Natural killer cell (primary cell): ENCODE results near the gene SCAF11. TPM values are rescaled to one million over a fixed set of nuclear protein-coding genes. Genes with fewer than 3 reads are reported as not detected.

Source experiments
- ATAC-seq, 3 donors: fragments of 150-1000 bp in 2 of 3; fragments of 200-7000 bp in 1 of 3; cut with Tn5 transposase; 1 replicate in 1 of 3; 2 replicates in 2 of 3; pipeline ENCODE4 v1.10.0; 2021; ENCODE audit warnings: mild to moderate bottlenecking in 2 of 3, moderate library complexity in 2 of 3
- DNase-seq, 2 donors: peaks; one replicate each; pipeline versions ENCODE4 v3.0.0 to v3.0.0-alpha.2; 2013 to 2021; ENCODE audit warnings: mixed read lengths in 1 of 2
- H3K27ac ChIP-seq: one replicate; pipeline ENCODE4 v1.5.1; 2013; ENCODE audit warnings: mild to moderate bottlenecking, low read length
- H3K27me3 ChIP-seq: one replicate; pipeline ENCODE4 v1.6.1; 2013; ENCODE audit warnings: low read length; ENCODE audit not compliant: control insufficient read depth, insufficient read depth
- H3K36me3 ChIP-seq: one replicate; pipeline ENCODE4 v1.6.1; 2013; ENCODE audit warnings: low read length; ENCODE audit not compliant: control insufficient read depth, insufficient read depth
- H3K4me1 ChIP-seq: one replicate; pipeline ENCODE4 v1.6.1; 2013; ENCODE audit warnings: low read length; ENCODE audit not compliant: control insufficient read depth, insufficient read depth
- H3K4me3 ChIP-seq: one replicate; pipeline ENCODE4 v1.5.1; 2013; ENCODE audit warnings: low read length
- H3K9me3 ChIP-seq: one replicate; pipeline ENCODE4 v1.6.1; 2013; ENCODE audit warnings: low read length; ENCODE audit not compliant: control insufficient read depth, insufficient read depth
- H3K27ac Mint-ChIP-seq, 2 donors: one replicate each; pipeline ENCODE4 v1.8.0; 2022; ENCODE audit warnings: mild to moderate bottlenecking in 2 of 2, mixed read lengths in 2 of 2, moderate library complexity in 1 of 2
- H3K27me3 Mint-ChIP-seq, 2 donors: one replicate each; pipeline ENCODE4 v1.8.0; 2022; ENCODE audit warnings: low read depth in 2 of 2, mixed read lengths in 2 of 2
- H3K36me3 Mint-ChIP-seq: one replicate; pipeline ENCODE4 v1.8.0; 2022; ENCODE audit warnings: mixed read lengths
- H3K4me1 Mint-ChIP-seq, 2 donors: one replicate each; pipeline ENCODE4 v1.8.0; 2022; ENCODE audit warnings: mixed read lengths in 2 of 2
- H3K4me3 Mint-ChIP-seq: one replicate; pipeline ENCODE4 v1.8.0; 2022; ENCODE audit warnings: mild to moderate bottlenecking, moderate library complexity, mixed read lengths
- H3K9me3 Mint-ChIP-seq, 2 donors: one replicate each; pipeline ENCODE4 v1.8.0; 2022; ENCODE audit warnings: mixed read lengths in 2 of 2
- WGBS: methylation state at CpG from one replicate; pipeline ENCODE4 v1.1.7; 2013; ENCODE audit warnings: missing lambda C conversion rate; ENCODE audit not compliant: insufficient coverage; 5-methylcytosine and 5-hydroxymethylcytosine counted together
- intact Hi-C: fragments of 100-400 bp; cut with micrococcal nuclease; formaldehyde crosslinking; loops from one replicate; pipeline ENCODE4 v1.14.2; 2022
- total RNA-seq, 4 donors: library from RNA; stranded (reverse); fragments of 120-200 nt in 1 of 4; gene quantifications; one replicate each; pipeline versions ENCODE4 v1.2.3 to v1.2.4, GENCODE V29; 2013 to 2022
- TF ChIP-seq, protein P1 (sequence below): fragments of 200-600 bp; IDR thresholded peaks from one replicate; pipeline ENCODE4 v1.8.0; 2022; ENCODE audit warnings: antibody characterized with exemption

Gene SCAF11
- total RNA-seq, 3 donors from 2014 or later (not counting 1 experiment from before 2014, with no cell fraction given), result 208 to 232 (median 220) TPM

DNA sequence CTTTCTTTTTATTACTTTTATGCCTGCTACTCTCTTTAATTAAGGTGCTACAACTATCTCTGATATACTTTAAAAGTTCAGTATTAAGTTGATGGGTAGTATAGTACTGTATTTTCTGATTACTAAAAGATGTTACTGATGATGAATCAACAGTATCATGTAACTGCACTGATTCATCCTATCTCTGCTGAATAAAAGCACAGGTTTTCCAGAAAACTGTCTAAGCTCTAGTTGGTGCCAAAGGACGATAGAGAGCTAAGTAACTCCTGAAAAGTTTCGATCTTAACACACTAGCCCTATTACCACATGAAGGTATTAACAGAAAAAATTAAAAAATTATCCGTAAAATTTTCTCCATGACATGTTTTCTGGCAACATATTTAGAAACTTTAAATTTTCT, 2.1 kb downstream of the SCAF11 start:
- H3K36me3 Mint-ChIP-seq, result no peaks in the 10 kb centered on the region
- peak overlapping the region; percentile 96 for H3K4me3 Mint-ChIP-seq
- TF ChIP-seq, protein P1, sequence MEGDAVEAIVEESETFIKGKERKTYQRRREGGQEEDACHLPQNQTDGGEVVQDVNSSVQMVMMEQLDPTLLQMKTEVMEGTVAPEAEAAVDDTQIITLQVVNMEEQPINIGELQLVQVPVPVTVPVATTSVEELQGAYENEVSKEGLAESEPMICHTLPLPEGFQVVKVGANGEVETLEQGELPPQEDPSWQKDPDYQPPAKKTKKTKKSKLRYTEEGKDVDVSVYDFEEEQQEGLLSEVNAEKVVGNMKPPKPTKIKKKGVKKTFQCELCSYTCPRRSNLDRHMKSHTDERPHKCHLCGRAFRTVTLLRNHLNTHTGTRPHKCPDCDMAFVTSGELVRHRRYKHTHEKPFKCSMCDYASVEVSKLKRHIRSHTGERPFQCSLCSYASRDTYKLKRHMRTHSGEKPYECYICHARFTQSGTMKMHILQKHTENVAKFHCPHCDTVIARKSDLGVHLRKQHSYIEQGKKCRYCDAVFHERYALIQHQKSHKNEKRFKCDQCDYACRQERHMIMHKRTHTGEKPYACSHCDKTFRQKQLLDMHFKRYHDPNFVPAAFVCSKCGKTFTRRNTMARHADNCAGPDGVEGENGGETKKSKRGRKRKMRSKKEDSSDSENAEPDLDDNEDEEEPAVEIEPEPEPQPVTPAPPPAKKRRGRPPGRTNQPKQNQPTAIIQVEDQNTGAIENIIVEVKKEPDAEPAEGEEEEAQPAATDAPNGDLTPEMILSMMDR, result no peak
- Histone ChIP-seq H3K4me1 (peaks cover 21% of the 10 kb centered on the region), H3K4me3 (no peak overlapping the region), H3K27me3 (no peaks in the 10 kb centered on the region), H3K36me3 (peaks cover 10% of the 10 kb centered on the region), H3K27ac (no peak overlapping the region), H3K9me3 (no peaks in the 10 kb centered on the region)
- 59% methylated on average over 2 of the region's 3 CpGs for WGBS
- H3K27me3 Mint-ChIP-seq, result peaks cover 0 to 2% of the 10 kb centered on the region in 2 donors
- peak overlapping the region; percentile 98 for H3K27ac Mint-ChIP-seq
- no peak for ATAC-seq
- intact Hi-C loops, result no loop called here
- H3K9me3 Mint-ChIP-seq, result no peaks in the 10 kb centered on the region
- peaks cover 73 to 76% of the 10 kb centered on the region in 2 donors for H3K4me1 Mint-ChIP-seq
- no peak for DNase-seq

- Histone ChIP-seq H3K4me1 (peaks cover 21% of the 10 kb centered on the region), H3K9me3 (no peaks in the 10 kb centered on the region), H3K4me3 (no peak overlapping the region), H3K27ac (peak overlapping the region; percentile 69), H3K27me3 (no peaks in the 10 kb centered on the region), H3K36me3 (peaks cover 10% of the 10 kb centered on the region)
- peak overlapping the region; percentile 98 for H3K27ac Mint-ChIP-seq
- no peaks in the 10 kb centered on the region for H3K36me3 Mint-ChIP-seq
- TF ChIP-seq, protein P1, result no peak
- intact Hi-C loops, result no loop called here
- WGBS, result 85% methylated on average over 2 of the region's 3 CpGs
- DNase-seq (no peak), ATAC-seq (no peak)
- no peaks in the 10 kb centered on the region for H3K9me3 Mint-ChIP-seq
- peak overlapping the region; percentile 35 for H3K4me3 Mint-ChIP-seq
- H3K27me3 Mint-ChIP-seq, result peaks cover 0 to 2% of the 10 kb centered on the region in 2 donors
- peaks cover 82 to 84% of the 10 kb centered on the region in 2 donors for H3K4me1 Mint-ChIP-seq
Measured at GRCh38 chr12:45987340-45987727, 3.0 kb downstream of the SCAF11 start.

DNA sequence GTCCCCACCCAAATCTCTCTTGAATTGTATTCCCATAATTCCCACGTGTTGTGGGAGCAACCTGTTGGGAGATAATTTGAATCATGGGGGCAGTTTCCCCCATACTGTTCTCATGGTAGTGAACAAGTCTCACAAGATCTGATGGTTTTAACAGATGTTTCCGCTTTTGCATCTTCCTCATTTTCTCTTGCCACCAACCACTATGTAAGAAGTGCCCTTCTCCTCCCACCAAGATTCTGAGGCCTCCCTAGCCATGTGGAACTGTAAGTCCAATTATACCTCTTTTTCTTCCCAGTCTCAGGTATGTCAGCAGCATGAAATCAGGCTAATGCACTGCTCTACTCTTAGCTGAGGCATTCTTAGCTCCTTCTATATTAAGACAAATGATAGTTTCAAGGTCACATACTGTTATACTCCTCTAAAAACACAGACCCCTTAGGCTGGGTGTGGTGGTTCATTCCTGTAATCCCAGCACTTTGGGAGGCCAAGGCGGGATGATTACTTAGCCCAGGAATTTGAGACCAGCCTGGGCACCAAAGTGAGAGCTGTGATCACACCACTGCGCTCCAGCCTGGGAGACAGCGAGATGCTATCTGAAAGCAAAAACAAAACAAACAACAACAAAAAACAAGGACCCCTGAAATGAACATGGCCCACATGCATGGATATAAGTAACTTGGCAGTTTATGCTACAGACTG, 3.6 kb downstream of the SCAF11 start:
- intact Hi-C loops, result no loop called here
- Histone ChIP-seq H3K4me1 (peaks cover 21% of the 10 kb centered on the region), H3K27me3 (no peaks in the 10 kb centered on the region), H3K36me3 (peaks cover 10% of the 10 kb centered on the region), H3K9me3 (no peaks in the 10 kb centered on the region), H3K4me3 (no peak overlapping the region), H3K27ac (peak overlapping the region; percentile 69)
- H3K36me3 Mint-ChIP-seq, result no peaks in the 10 kb centered on the region
- H3K27ac Mint-ChIP-seq, result peak overlapping the region; percentile 98
- ATAC-seq, result no peak
- TF ChIP-seq, protein P1, result no peak
- peak overlapping the region; percentile 36 for H3K4me3 Mint-ChIP-seq
- H3K27me3 Mint-ChIP-seq, result peaks cover 0 to 2% of the 10 kb centered on the region in 2 donors
- 57% methylated on average over 5 of the region's 5 CpGs for WGBS
- peaks cover 77 to 79% of the 10 kb centered on the region in 2 donors for H3K4me1 Mint-ChIP-seq
- no peak for DNase-seq
- H3K9me3 Mint-ChIP-seq, result no peaks in the 10 kb centered on the region
